ENCODE results near the gene TUFT1. TPM values are rescaled to one million over a fixed set of nuclear protein-coding genes. Genes with fewer than 3 reads are reported as not detected.

Gene TUFT1
- 2.7 and 2.9 TPM in 2 replicates for total RNA-seq

GRCh38 chr1:151540021-151540981 is at the start of gene TUFT1:
TUFT1 (plus strand) TSS chr1:151540309; CDS start chr1:151540367, 58 bp downstream.
- intact Hi-C loops (cut with micrococcal nuclease) = loop anchor here (1.0 to 10.0 kb wide), 8 partner anchors 29 to 376 kb away; partner anchors contain the start of genes CGN, LYSMD1, POGZ and PSMB4

- intact Hi-C loops (cut with micrococcal nuclease) = no loop called here
Measured at GRCh38 chr1:151491641-151492040, 48.5 kb upstream of the TUFT1 start.

GRCh38 chr1:151492120-151492519 is 48.0 kb upstream of the TUFT1 start:
- intact Hi-C loops (cut with micrococcal nuclease) = no loop called here

GRCh38 chr1:151493042-151493441 is 47.1 kb upstream of the TUFT1 start:
- intact Hi-C loops (cut with micrococcal nuclease) = no loop called here

GRCh38 chr1:151494741-151495281 is 45.3 kb upstream of the TUFT1 start:
- intact Hi-C loops (cut with micrococcal nuclease) = no loop called here

DNA sequence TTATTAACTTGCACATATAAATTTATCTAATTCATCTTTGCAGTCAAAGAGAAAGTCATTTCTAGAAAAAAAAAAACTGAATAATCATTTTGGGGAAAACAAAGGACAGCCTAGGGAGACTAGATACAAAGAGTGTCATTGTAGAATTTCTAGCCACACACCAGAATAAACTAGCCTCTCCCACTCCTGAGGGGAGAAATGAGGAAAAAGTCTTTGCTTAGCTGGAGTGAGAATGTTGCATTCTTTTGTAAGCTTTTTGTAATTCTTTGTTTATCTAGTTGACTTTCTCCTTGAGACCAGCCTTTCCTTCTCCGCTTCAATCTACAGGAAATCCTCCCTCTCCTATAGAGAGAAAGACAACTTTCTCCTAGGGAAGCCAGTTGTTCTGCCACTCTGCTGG is 44.8 kb upstream of the TUFT1 start:
- intact Hi-C loops (cut with micrococcal nuclease) = no loop called here

DNA sequence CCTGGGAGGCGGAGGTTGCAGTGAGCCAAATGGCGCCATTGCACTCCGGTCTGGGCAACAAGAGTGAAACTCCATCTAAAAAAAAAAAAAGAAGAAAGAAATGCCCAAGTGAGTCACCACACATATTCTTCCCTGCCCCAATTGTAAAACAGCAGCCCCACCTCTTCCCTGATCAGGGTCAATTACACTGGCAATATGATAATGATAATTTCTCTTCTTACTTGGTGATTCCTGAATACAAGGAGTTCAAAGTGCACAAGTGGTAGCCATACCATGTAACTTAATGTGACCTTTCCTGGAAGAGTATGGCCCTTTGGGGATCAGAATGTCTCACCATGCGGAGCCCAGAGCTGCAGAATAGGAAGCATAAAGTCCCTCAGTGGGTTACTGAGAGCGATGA is 40.7 kb upstream of the TUFT1 start:
- intact Hi-C loops (cut with micrococcal nuclease) = no loop called here

GRCh38 chr1:151499930-151500329 is 40.2 kb upstream of the TUFT1 start:
- intact Hi-C loops (cut with micrococcal nuclease) = no loop called here

GRCh38 chr1:151501474-151501873 is 38.6 kb upstream of the TUFT1 start:
- intact Hi-C loops (cut with micrococcal nuclease) = no loop called here

- intact Hi-C loops (cut with micrococcal nuclease) = no loop called here
Measured at GRCh38 chr1:151502035-151502700, 37.9 kb upstream of the TUFT1 start.

GRCh38 chr1:151502859-151503780 is 37.0 kb upstream of the TUFT1 start:
- intact Hi-C loops (cut with micrococcal nuclease) = no loop called here

- intact Hi-C loops (cut with micrococcal nuclease) = no loop called here
Measured at GRCh38 chr1:151504252-151504651, 35.9 kb upstream of the TUFT1 start.

DNA sequence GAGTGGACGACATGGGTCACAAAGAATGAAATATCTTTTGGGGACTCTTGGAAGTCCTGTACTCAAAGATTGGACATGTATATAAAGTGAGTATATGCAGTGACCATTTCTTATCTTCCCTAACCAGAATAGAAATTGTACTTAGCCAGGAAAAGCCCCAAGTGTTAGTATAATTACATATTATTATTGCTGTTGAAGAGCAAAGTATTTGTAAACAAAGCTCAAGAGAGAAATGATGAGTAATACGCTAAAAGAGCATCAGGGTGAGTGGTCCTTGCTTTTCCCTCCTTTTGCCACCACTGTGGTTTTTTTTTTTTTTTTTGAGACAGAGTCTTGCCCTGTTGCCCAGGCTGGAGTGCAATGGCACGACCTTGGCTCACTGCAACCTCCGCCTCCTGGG is 35.4 kb upstream of the TUFT1 start:
- intact Hi-C loops (cut with micrococcal nuclease) = no loop called here

DNA sequence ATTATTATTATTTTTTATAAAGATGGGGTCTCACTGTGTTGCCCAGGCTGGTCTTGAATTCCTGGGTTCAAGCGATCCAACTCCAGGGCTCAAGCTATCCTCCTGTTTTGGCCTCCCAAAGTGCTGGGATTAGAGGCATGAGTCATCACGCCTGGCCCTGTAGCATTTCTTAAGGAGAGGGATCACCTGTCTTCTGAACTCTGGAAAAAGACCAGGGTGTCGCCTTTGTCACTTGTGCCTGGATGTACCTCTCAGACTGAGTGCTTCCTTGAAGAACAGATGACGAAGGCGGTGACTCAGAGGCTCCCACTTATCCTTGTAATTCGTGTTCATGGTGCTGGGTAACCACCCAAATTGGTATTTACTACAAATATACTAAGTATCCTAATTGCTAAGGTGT is 31.3 kb upstream of the TUFT1 start:
- intact Hi-C loops (cut with micrococcal nuclease) = no loop called here

- intact Hi-C loops (cut with micrococcal nuclease) = loop anchor here (2.0 to 5.0 kb wide), 3 partner anchors 65 to 227 kb away; partner anchors contain the start of gene ZNF687
Measured at GRCh38 chr1:151509350-151510019, 30.6 kb upstream of the TUFT1 start.

DNA sequence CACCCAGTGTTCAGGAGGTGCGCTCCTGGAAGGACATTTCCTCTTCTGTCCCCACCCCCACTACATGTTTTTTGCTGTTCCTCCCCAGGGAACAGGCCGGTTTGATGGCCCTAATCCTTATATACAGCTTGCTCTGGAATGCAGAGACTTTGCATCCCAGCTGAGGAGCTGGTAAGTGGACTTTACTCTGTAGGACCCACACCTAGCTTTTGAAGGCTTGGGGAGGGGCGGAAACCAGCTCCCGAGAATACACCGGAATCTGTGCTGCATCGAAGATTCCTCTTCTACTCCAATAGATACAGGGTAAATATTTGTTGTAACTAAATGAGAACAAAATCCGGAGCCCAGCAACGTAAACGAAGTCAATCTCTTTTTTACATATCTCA is 30.1 kb upstream of the TUFT1 start:
- intact Hi-C loops (cut with micrococcal nuclease) = loop anchor here (2.0 to 5.0 kb wide), 3 partner anchors 65 to 228 kb away; partner anchors contain the start of gene ZNF687

GRCh38 chr1:151510614-151510956 is 29.5 kb upstream of the TUFT1 start:
- intact Hi-C loops (cut with micrococcal nuclease) = loop anchor here (2.0 to 5.0 kb wide), 3 partner anchors 66 to 228 kb away; partner anchors contain the start of gene ZNF687

DNA sequence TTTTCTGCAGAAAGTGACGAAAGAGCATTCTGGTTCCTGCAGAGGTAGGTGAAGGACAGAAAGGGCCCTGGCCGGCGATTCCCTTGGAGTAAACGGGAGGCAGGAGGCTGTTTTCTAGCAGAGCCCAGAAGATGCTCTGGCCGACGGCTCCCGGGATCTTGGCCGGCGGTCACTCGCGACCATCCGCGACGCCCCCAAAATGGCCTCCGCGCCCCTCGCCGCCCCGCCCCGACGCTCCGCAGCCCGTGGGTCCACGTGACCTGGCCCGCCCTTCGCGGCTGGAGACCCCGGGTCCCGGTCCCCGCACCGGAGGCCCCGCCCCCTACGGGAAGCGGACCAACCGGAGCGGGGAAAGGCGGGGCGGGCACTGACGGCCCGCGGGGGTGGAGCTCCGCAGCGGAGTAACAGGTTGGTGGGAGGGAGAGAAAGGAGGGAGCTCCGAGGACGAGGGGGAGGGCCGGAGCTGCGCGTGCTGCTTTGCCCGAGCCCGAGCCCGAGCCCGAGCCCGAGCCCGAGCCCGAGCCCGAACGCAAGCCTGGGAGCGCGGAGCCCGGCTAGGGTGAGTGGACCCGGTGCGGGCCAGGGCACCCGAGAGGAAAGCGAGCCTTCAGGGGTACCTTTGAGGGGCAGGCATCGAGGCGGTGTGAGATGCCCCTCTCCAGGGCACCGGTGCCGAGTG is 29.0 kb upstream of the TUFT1 start, which contains the start of gene CGN:
CGN (plus strand) TSS at position 431 of the 679 bp plus-strand sequence. CDS start 7,133 bp downstream, outside the sequence.
- intact Hi-C loops (cut with micrococcal nuclease) = loop anchor here (1.0 to 5.0 kb wide), 7 partner anchors 29 to 279 kb away; partner anchors contain the start of genes RFX5, TDRKH, TUFT1 and ZNF687

GRCh38 chr1:151511636-151512215 is 28.4 kb upstream of the TUFT1 start:
- intact Hi-C loops (cut with micrococcal nuclease) = loop anchor here (1.0 to 5.0 kb wide), 7 partner anchors 29 to 279 kb away; partner anchors contain the start of genes RFX5, TDRKH, TUFT1 and ZNF687
